H9 (cell line): ENCODE measurements around the gene MYRIP. TPM values are rescaled to one million over a fixed set of nuclear protein-coding genes. Genes with fewer than 3 reads are reported as not detected.

ENCODE experiments used
- DNase-seq: peaks from one replicate; pipeline ENCODE4 v3.0.0-alpha.2; 2017
- H2AFZ ChIP-seq: one replicate; pipeline ENCODE4 v1.6.1; 2013; ENCODE audit warnings: mild to moderate bottlenecking, low read length, control low read depth, moderate library complexity
- H2AK5ac ChIP-seq: 2 replicates; pipeline ENCODE4 v1.6.1; 2013; ENCODE audit warnings: low read length, control low read depth, mixed read lengths; ENCODE audit not compliant: insufficient read length
- H2BK120ac ChIP-seq: one replicate; pipeline ENCODE4 v1.6.1; 2013; ENCODE audit warnings: low read depth, mild to moderate bottlenecking, low read length, control low read depth, inconsistent platforms; ENCODE audit not compliant: poor library complexity, severe bottlenecking
- H2BK12ac ChIP-seq: 2 replicates; pipeline ENCODE4 v1.6.1; 2013; ENCODE audit warnings: low read length, control low read depth, mixed read lengths, low read depth; ENCODE audit not compliant: insufficient read length
- H2BK15ac ChIP-seq: 2 replicates; pipeline ENCODE4 v1.6.1; 2013; ENCODE audit warnings: low read depth, low read length, control low read depth
- H2BK20ac ChIP-seq: one replicate; pipeline ENCODE4 v1.6.1; 2013; ENCODE audit warnings: low read depth, mild to moderate bottlenecking, low read length, control low read depth, inconsistent platforms; ENCODE audit not compliant: poor library complexity, severe bottlenecking
- H2BK5ac ChIP-seq: 2 replicates; pipeline ENCODE4 v1.6.1; 2013; ENCODE audit warnings: low read length, control low read depth, mixed read lengths; ENCODE audit not compliant: insufficient read length
- H3K14ac ChIP-seq: 2 replicates; pipeline ENCODE4 v1.6.1; 2013; ENCODE audit warnings: low read length, control low read depth; ENCODE audit not compliant: insufficient read depth
- H3K18ac ChIP-seq: 2 replicates; pipeline ENCODE4 v1.6.1; 2013; ENCODE audit warnings: low read depth, mild to moderate bottlenecking, mixed read lengths, low read length, control low read depth; ENCODE audit not compliant: insufficient read length
- H3K23ac ChIP-seq: 2 replicates; pipeline ENCODE4 v1.6.1; 2013; ENCODE audit warnings: low read length, control low read depth, mixed read lengths, low read depth; ENCODE audit not compliant: insufficient read length
- H3K23me2 ChIP-seq: 2 replicates; pipeline ENCODE4 v1.6.1; 2013; ENCODE audit warnings: low read depth, mild to moderate bottlenecking, mixed read lengths, low read length, control low read depth; ENCODE audit not compliant: insufficient read length, poor library complexity, severe bottlenecking
- H3K27ac ChIP-seq: 2 replicates; pipeline ENCODE4 v1.5.1; 2013; ENCODE audit warnings: low read length, control low read depth, mixed read lengths, low read depth; ENCODE audit not compliant: insufficient read length
- H3K27me3 ChIP-seq: 2 replicates; pipeline ENCODE4 v1.6.1; 2013; ENCODE audit warnings: low read length, control low read depth, inconsistent platforms; ENCODE audit not compliant: insufficient read depth
- H3K4ac ChIP-seq: 2 replicates; pipeline ENCODE4 v1.6.1; 2013; ENCODE audit warnings: low read depth, mild to moderate bottlenecking, control low read depth, inconsistent platforms, low read length, moderate library complexity
- H3K4me1 ChIP-seq: 2 replicates; pipeline ENCODE4 v1.6.1; 2013; ENCODE audit warnings: low read length, control low read depth, inconsistent platforms; ENCODE audit not compliant: insufficient read depth
- H3K4me2 ChIP-seq: 2 replicates; pipeline ENCODE4 v1.6.1; 2013; ENCODE audit warnings: low read length, control low read depth, mixed read lengths; ENCODE audit not compliant: insufficient read length, insufficient read depth
- H3K56ac ChIP-seq: 2 replicates; pipeline ENCODE4 v1.6.1; 2013; ENCODE audit warnings: low read depth, mild to moderate bottlenecking, mixed read lengths, low read length, control low read depth; ENCODE audit not compliant: insufficient read length
- H3K79me1 ChIP-seq: 2 replicates; pipeline ENCODE4 v1.6.1; 2013; ENCODE audit warnings: low read depth, mild to moderate bottlenecking, moderate library complexity, low read length, control low read depth, inconsistent platforms; ENCODE audit not compliant: insufficient read depth, poor library complexity, severe bottlenecking
- H3K79me2 ChIP-seq: 2 replicates; pipeline ENCODE4 v1.6.1; 2013; ENCODE audit warnings: low read length, control low read depth, inconsistent platforms; ENCODE audit not compliant: insufficient read depth
- H3K9ac ChIP-seq: 2 replicates; pipeline ENCODE4 v1.6.1; 2013; ENCODE audit warnings: low read length, control low read depth, mixed read lengths; ENCODE audit not compliant: insufficient read length; ENCODE audit errors: extremely low read depth
- H3K9me3 ChIP-seq: one replicate; pipeline ENCODE4 v1.6.1; 2013; ENCODE audit warnings: low read depth, low read length, inconsistent platforms; ENCODE audit not compliant: control insufficient read depth
- H3T11ph ChIP-seq: one replicate; pipeline ENCODE4 v1.6.1; 2013; ENCODE audit warnings: mild to moderate bottlenecking, low read length, control low read depth, inconsistent platforms
- H4K20me1 ChIP-seq: one replicate; pipeline ENCODE4 v1.6.1; 2013; ENCODE audit not compliant: control insufficient read depth, insufficient read length, insufficient read depth
- H4K5ac ChIP-seq: 2 replicates; pipeline ENCODE4 v1.6.1; 2013; ENCODE audit warnings: low read depth, mild to moderate bottlenecking, mixed read lengths, low read length, control low read depth; ENCODE audit not compliant: insufficient read length
- H4K8ac ChIP-seq: replicated peaks from 2 replicates; pipeline ENCODE4 v1.6.1; 2013; ENCODE audit warnings: low read length, control low read depth, mixed read lengths, low read depth; ENCODE audit not compliant: insufficient read length
- H4K91ac ChIP-seq: 2 replicates; pipeline ENCODE4 v1.6.1; 2013; ENCODE audit warnings: low read depth, mild to moderate bottlenecking, moderate library complexity, mixed read lengths, low read length, control low read depth; ENCODE audit not compliant: insufficient read length
- H3K27ac Mint-ChIP-seq, 3 experiments: 2 replicates in 2 of 3; 3 replicates in 1 of 3; pipeline ENCODE4 v1.8.0; 2020 to 2021; ENCODE audit warnings: mixed read lengths in 3 of 3, mild to moderate bottlenecking in 1 of 3, moderate library complexity in 1 of 3
- H3K27me3 Mint-ChIP-seq: 2 replicates; pipeline ENCODE4 v1.8.0; 2021; ENCODE audit warnings: low read depth, mild to moderate bottlenecking, moderate library complexity, mixed read lengths
- H3K36me3 Mint-ChIP-seq, 3 experiments: 2 replicates in 2 of 3; 3 replicates in 1 of 3; pipeline ENCODE4 v1.8.0; 2020 to 2021; ENCODE audit warnings: low read depth in 3 of 3, mixed read lengths in 3 of 3; ENCODE audit not compliant: insufficient read depth in 1 of 3
- H3K4me1 Mint-ChIP-seq, 2 experiments: 2 replicates each; pipeline ENCODE4 v1.8.0; 2020; ENCODE audit warnings: mixed read lengths in 2 of 2
- H3K4me3 Mint-ChIP-seq, 2 experiments: 2 replicates in 1 of 2; 3 replicates in 1 of 2; pipeline ENCODE4 v1.8.0; 2020 to 2021; ENCODE audit warnings: mild to moderate bottlenecking in 2 of 2, mixed read lengths in 2 of 2, moderate library complexity in 1 of 2
- H3K9me3 Mint-ChIP-seq, 2 experiments: 2 replicates in 1 of 2; 3 replicates in 1 of 2; pipeline ENCODE4 v1.8.0; 2020; ENCODE audit warnings: mild to moderate bottlenecking in 2 of 2, mixed read lengths in 2 of 2, moderate library complexity in 1 of 2
- total RNA-seq: library from RNA; stranded (reverse); gene quantifications from 2 replicates; pipeline ENCODE4 v1.2.1, GENCODE V29; 2021
- TF ChIP-seq, protein P1 (sequence below): fragments of 200-600 bp; sonication (generic); conservative IDR thresholded peaks from 3 replicates; pipeline ENCODE4 v1.8.0; 2021; ENCODE audit warnings: antibody characterized with exemption, mild to moderate bottlenecking

Gene MYRIP
- total RNA-seq, 1 experiment from 2014 or later = 1.8 TPM

DNA sequence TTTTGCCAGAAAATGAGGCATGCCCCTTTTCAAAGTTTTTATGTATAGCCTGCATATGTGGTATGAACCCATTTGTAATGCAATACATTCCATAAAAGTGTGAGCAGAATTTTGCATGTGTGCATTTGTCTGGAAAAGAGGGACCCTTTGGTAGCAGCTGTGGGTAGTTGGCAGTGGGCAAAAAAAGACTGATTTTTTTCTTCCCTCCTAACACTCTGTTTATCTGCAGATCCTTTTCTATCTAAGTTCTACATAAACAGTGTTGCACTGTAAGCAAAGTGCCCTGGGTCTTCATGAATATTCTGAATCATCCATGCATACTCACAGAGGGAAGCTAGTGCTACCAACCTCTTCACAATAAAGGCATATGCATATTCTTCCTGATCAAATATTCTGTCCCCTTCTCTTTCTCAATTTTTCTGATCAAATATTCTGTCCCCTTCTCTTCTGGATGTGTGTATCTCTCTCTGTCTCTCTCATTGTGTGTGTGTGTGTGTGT, 288.9 kb downstream of the MYRIP start:
- Histone ChIP-seq H2AFZ (no peak overlapping the region), H3K56ac (no peak overlapping the region), H2BK15ac (no peak overlapping the region), H2BK120ac (no peak overlapping the region), H3K4me1 (no peaks in the 10 kb centered on the region), H3K27ac (no peak overlapping the region), H3K4me2 (no peak overlapping the region), H3K23me2 (no peaks in the 10 kb centered on the region), H3K18ac (no peak overlapping the region), H2BK20ac (no peak overlapping the region), H3K9ac (no peak overlapping the region), H3K14ac (no peak overlapping the region), H2AK5ac (no peak overlapping the region), H2BK5ac (no peak overlapping the region), H4K8ac (no peak overlapping the region), H3K4ac (no peak overlapping the region), H4K5ac (no peak overlapping the region), H2BK12ac (no peak overlapping the region), H3K23ac (no peak overlapping the region), H4K91ac (no peak overlapping the region), H3T11ph (no peak overlapping the region), H3K79me2 (no peaks in the 10 kb centered on the region), H4K20me1 (no peaks in the 10 kb centered on the region), H3K27me3 (no peaks in the 10 kb centered on the region), H3K9me3 (no peaks in the 10 kb centered on the region), H3K79me1 (no peaks in the 10 kb centered on the region)
- H3K36me3 Mint-ChIP-seq = no peaks in the 10 kb centered on the region
- no peak overlapping the region for H3K4me3 Mint-ChIP-seq
- H3K4me1 Mint-ChIP-seq = peaks cover 0 to 4% of the 10 kb centered on the region in 2 experiments; a peak in 2 of 4 replicates
- TF ChIP-seq, protein P1, sequence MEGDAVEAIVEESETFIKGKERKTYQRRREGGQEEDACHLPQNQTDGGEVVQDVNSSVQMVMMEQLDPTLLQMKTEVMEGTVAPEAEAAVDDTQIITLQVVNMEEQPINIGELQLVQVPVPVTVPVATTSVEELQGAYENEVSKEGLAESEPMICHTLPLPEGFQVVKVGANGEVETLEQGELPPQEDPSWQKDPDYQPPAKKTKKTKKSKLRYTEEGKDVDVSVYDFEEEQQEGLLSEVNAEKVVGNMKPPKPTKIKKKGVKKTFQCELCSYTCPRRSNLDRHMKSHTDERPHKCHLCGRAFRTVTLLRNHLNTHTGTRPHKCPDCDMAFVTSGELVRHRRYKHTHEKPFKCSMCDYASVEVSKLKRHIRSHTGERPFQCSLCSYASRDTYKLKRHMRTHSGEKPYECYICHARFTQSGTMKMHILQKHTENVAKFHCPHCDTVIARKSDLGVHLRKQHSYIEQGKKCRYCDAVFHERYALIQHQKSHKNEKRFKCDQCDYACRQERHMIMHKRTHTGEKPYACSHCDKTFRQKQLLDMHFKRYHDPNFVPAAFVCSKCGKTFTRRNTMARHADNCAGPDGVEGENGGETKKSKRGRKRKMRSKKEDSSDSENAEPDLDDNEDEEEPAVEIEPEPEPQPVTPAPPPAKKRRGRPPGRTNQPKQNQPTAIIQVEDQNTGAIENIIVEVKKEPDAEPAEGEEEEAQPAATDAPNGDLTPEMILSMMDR = no peak
- no peaks in the 10 kb centered on the region; the same call in 1 of the 2 replicates for H3K27me3 Mint-ChIP-seq
- H3K27ac Mint-ChIP-seq = no peak overlapping the region
- peaks cover 0 to 8% of the 10 kb centered on the region in 2 experiments; a peak in 4 of 5 replicates for H3K9me3 Mint-ChIP-seq
- no peak for DNase-seq
